Glomerular visceral epithelial cell (primary cell): ENCODE results near the gene MTMR11.
"Not testable (repeated sequence)": the region's sequence is repeated elsewhere in the genome, so short reads cannot be mapped to it uniquely, and the experiment has no call there.

ENCODE experiments used
- DNase-seq: peaks from one replicate; pipeline ENCODE4 v3.0.0-alpha.2; 2016; ENCODE audit errors: extremely low spot score

The MTMR11 gene

DNA sequence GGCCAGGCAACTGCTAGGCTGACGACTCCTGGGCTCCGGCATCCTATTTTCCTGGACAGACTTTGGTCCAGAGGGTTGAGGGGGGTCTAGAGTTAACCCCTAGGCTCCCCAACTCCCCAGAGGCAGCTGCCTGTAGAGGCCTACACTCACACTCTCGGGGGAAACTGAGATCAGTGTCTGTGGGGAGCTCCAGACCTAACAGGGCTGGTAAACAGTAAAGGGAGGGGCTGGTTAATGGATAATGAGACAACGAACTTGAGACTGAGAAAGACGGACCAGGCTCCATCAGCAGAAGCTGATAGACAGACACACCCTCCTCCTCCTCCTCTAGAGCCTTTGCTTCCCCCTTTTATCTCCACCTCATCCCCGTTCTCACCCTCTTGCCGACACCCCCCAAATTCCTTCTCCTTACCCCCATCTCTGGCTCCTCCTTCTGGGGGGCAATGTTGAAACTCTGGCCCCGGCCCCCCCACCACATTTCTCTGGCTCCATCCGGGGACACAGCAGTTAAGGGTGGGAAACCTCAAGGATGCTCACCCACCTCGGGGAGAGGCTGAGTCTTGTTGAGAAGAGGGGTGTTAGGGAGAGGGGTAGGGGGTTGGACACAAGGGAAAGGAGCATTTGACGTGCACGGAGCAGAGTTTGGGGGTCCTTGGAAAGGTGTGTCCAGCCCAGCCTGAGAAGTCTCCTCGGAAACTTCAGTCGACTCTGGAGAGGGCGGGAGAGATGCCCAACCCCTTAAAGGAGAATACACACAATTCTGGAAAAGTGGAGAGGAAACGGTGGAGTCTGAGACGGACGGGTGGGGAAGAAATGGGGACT is at the start of gene MTMR11:
MTMR11 (minus strand) TSS at position 710 of the 822 bp plus-strand sequence; CDS start at position 478, 232 bp downstream.
- peak; percentile 46 for DNase-seq

DNA sequence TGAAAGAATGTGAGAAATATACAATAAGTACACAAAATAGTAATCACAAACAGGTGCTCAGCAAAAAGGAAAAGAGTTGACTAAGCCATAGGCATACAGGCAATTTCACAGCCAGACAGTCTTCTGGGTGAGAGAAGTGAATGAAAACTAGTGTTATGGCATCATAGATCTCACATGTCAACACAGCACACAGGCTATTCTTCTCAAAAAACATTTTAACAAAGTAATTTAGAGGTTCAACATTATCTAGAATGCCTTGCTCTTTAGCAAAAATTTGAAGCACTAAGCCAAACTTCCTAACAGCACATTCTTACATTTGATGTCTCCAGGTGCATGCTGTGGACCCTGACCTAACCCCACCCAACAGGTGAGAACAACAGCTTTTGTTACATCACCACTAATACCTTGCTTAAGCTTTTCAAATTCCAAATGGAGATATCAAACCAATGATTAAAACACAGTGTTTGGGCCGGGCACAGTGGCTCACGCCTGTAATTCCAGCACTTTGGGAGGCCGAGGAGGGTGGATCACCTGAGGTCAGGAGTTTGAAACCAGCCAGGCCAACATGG is 43.4 kb upstream of the MTMR11 start:
- no peak for DNase-seq

- DNase-seq = peak; percentile 25
Observed at GRCh38 chr1:149979245-149979971, 42.7 kb upstream of the MTMR11 start.

- peak; percentile 65 for DNase-seq
Observed at GRCh38 chr1:149978547-149979023, 41.9 kb upstream of the MTMR11 start.

DNA sequence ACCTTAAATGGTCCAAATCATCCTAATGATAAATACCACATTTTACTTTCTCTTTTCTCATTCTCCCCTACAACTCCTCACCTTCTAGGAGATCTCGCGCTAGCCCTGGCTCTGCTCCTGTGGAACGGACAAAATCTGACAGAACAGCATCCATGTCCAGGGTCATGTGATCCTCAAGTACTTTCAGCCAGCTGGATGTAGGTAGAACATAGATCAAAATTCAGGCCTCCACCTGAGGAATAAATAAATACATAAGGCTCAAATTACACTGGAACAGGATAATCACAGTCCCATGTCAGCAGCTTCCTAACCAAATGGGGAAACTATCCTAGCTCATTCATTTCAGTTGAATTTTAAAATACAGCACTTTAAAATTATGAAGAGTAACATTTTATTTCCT is 40.7 kb upstream of the MTMR11 start:
- no peak for DNase-seq

DNA sequence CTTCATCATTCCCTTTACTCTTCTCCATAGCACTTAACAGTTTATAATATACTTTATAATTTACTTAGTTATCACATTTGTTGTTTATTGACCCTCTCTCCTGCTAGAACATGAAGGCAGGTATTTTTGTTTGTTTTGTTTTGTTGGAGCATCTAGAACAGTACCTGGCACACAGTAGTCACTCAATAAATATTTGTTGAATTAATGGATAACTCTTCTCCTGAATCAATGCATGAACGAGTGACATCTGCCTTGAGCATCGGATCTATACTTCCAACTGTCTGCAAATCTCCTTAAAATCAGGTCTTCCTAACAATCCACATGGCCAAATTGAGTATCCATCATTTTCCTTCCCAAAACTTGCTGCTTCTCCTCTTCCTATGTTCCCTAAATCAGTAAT is 35.9 kb upstream of the MTMR11 start:
- no peak for DNase-seq

GRCh38 chr1:149967646-149968045 is 31.0 kb upstream of the MTMR11 start:
- no peak for DNase-seq

DNA sequence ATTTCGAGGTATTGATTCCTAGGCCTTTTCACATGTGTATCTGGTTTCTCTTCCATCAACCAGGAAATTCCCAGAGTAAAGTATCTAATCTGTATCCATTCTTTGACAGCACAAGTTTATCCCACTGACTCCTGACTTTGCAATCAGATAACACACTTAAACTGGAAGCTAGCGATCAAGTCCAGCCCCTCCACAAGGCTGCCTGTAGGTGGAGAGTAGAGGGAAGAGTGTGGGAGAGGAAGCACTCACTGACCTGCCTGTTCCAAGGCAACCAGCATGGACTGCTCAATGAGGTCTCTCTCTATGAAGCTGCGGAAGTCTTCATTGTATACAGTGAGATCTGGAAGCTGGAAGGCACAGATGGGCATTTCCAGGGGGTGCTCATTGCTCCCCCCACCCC is 30.4 kb upstream of the MTMR11 start:
- no peak for DNase-seq

DNA sequence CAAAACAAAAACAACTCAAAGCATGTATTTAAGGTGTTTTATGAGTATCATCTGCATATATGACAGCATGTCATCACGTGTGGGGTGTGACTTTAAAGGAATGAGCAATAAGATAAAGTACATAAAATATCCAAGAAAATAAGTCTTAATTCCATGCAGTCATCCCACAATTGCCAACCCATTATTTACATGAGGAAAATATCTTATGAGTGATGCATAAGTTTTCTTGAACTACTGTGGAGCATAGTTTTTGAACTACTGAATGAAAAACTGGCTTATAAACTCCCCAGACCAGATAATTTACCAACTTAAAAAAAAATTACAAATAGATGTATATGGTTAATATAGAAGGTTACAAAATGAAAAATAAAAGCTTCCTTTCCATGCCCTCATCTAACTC is 29.7 kb upstream of the MTMR11 start:
- no peak for DNase-seq

DNA sequence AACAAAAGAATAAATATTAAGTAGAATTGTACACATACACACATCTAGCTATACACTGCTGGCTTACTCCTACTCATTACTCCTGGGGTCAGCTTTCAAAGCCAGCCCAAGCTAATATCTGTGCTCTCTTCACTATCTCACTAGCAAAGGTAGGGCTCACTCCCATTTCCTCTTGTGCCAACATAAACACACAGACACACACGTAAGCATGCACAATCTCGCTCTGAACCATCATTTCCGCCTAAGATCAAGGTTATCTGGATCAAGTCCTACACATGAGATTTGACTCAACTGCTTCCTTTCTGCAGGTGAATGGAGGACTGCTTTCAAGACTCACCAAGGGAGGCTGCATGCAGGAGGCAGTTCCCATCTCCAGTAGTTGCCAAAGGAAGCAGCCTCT is 28.8 kb upstream of the MTMR11 start:
- no peak for DNase-seq

DNA sequence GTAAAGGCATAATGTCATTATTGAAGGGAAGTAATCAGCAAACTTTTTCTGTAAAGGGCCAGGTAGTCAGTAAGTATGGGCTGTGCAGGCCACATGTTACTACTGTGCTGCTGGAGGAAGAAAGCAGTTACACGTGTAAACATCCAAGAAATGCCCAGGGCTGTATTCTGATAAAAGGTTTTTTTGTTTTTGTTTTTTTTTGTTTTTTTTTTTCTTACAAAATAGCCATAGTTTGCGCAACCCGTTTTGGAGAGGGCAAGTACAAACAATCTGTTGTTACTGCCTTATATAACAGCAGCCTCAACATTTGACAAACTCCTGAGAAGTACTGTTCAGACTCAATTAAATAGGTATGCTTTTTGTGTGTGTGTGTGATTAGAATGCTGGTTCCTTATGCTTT is 26.7 kb upstream of the MTMR11 start:
- no peak for DNase-seq

GRCh38 chr1:149962736-149963135 is 26.1 kb upstream of the MTMR11 start:
- no peak for DNase-seq

DNA sequence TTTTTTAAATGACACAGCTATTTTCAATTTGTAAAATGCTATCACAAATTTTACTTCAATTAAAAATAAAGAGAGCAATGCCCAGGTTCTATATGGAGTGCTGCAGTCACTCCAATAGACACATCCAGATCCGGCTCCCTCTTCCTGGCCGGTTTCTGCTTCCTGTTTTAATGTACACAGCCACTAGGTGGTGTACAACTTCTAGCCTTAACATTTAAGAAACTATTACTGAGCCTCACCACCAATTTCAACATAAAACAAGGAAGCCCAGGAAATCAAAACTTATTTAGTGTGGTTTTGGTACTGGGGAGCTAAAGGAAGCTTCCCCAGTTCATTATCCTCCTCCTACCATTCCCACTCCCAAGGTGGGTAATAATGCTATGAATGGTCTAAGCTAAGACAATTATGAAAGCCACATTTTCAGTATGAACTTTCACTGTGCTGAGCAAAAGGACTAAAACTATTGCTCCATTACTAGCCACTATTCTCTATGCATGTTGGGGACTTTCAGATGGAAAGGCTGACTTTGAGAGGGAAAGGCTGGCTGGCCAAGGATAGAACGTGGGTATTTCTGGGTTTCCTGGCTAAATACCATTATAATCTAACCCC is 25.5 kb upstream of the MTMR11 start:
- DNase-seq = peak; percentile 80

- DNase-seq = not testable (repeated sequence)
Observed at GRCh38 chr1:149957548-149957947, 20.9 kb upstream of the MTMR11 start.

GRCh38 chr1:149949911-149950310 is 13.2 kb upstream of the MTMR11 start:
- DNase-seq = no peak

GRCh38 chr1:149945206-149945605 is 8.5 kb upstream of the MTMR11 start:
- DNase-seq = no peak

DNA sequence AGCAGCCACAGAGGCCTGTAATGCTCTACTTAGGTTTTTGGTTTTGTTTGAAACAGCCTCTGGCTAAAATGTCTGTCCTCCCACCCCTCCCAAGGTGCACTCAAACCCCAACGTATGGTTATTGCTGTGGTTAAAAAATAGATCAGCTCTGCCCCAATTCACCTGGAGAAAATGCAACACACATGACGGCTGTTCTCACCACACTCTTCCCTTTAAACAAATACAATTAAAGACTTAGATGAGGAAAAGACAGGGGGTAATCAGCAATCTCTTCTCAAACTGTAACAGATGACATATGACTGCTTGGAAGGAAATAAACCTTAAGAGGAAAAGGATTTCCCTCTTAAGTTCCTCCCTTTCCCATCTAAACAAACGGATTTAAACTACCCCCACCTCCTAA is 6.2 kb upstream of the MTMR11 start:
- DNase-seq = no peak

DNA sequence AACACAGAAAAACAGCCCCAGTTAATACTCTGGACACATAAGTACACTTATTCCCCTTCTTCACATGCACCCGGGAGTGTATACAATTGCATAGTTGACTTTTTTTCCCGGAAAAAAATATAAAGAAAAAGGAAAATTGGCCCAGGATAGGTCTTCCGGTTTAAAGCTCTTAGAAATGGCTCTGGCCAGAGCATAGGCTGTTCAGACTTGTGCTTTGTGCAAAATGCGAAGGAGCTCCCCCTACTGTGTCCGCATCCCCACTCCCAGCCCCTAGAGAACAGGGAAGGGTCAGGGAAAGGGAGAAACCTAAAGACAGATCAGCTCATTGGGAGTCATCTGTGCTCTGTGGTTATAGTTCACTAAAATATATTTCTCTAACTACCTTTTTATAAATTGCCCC is 5.5 kb upstream of the MTMR11 start:
- no peak for DNase-seq

DNA sequence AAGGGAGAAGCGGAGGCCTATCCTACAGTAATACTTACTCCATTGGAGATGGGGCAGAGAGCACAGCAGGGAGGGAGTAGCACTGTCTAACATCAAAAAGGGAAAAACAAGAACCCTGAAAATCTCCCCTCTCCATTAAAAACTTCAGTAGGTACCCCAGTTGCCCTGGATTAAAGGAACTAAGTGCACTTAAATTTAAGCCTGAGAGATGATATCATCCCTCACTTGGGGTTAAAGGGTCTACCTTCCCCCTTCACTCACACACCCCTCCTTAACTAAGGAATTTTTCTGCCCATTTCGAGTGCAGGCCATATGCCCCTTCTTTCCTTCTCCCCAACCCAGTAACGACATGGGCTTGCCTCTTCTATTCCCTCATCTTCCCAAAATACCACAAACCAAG is 3.7 kb upstream of the MTMR11 start:
- no peak for DNase-seq

DNA sequence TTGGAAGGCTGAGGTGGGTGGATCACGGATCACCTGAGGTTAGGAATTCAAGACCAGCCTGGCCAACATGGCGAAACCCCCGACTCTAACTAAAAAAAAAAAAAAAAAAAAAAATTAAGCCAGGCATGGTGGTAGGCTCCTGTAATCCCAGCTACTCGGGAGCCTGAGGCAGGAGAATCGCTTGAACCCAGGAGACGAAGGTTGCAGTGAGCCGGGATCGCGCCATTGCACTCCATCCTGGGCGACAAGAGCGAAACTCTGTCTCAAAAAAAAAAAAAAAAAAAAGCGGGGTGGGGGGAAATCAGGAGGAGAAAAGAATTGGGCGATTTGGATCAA is 2.0 kb upstream of the MTMR11 start:
- DNase-seq = not testable (repeated sequence)

DNA sequence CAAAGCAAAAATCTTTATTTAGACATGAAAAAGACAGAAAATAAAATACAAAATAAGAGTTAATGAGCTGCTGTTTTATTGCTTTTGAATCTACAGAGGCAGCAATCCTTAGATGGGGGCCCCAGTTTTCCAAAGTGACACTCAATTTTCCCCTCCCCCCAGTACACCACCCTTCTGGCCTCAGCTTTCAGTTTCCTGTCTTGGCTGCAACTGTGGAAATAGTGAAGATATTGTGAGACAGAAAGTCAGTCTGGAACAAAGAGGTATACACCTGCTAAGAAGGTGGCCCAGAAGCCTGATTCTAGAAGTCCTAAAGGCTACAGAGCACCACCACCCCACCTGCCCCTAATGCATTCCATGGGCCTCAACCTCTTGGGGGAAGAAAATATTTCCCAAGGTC is 1.1 kb upstream of the MTMR11 start:
- no peak for DNase-seq

DNA sequence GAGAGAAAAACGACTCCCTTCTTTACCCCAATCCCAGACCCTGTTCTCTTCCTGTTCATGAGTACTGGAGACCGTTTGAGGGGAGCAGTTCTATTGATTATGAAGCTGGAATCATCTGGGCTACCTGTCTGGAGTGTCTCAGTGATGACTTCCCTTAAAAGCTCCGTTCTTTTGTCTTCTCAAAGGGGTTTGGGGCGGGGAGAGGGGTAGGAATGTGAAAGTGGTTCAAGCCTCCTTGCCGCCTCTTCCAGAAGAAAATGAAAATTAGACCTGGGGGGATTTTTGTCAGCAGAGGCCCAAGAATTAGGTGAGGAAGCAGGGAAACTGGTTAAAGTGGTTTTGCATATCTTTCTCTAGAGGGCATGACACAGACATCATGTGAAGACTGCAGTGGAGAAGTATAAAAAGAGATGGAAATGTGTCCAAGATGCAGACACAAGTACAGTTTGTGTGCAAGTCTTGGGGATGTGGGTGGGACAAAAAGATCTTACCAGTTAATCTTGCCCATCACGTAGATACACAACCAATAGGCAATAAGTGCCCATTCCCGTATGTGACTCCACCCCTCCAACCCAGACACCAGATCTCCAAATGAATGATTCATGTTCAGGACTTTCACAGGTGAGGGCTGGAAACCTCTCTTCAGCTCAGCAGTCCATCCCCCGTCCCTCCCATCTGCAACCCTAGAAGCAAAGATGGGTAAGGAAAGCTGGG is 470 bp upstream of the MTMR11 start:
- DNase-seq = peak; percentile 70
